Pancreas (tissue), 10 donors: ENCODE results near the gene TNF. TPM values are rescaled to one million over a fixed set of nuclear protein-coding genes. Genes with fewer than 3 reads are reported as not detected.

Experiments used
- ATAC-seq, 4 donors: fragments of 200-7000 bp; cut with Tn5 transposase; one replicate each; pipeline versions ENCODE4 v1.8.0 to v1.9.1; 2020; ENCODE audit warnings: mild to moderate bottlenecking in 4 of 4, moderate library complexity in 4 of 4
- DNase-seq, 6 donors: peaks; one replicate each; pipeline ENCODE4 v3.0.0-alpha.2; 2020
- FAIRE-seq: peaks from 2 replicates; lab custom pipeline; 2012; peaks lifted over from hg19 to GRCh38; lab: Jason Lieb, UNC
- H3K27ac ChIP-seq, 4 donors: fragments of 200-600 bp; sonication (generic); 1 replicate in 3 of 4; 2 replicates in 1 of 4; pipeline versions ENCODE4 v1.5.0 to v1.8.0; 2020
- H3K27me3 ChIP-seq, 4 donors: fragments of 200-600 bp; one replicate each; pipeline ENCODE4 v1.8.0; 2021
- H3K36me3 ChIP-seq, 3 donors: fragments of 200-600 bp; sonication (generic) in 1 of 3; one replicate each; pipeline versions ENCODE4 v1.5.0 to v1.8.0; 2020 to 2021
- H3K4me1 ChIP-seq, 3 donors: fragments of 200-600 bp; one replicate each; pipeline ENCODE4 v1.8.0; 2021
- H3K4me3 ChIP-seq, 4 donors: fragments of 200-600 bp; sonication (generic) in 2 of 4; one replicate each; pipeline versions ENCODE4 v1.5.0 to v1.8.0; 2020 to 2021
- H3K9me3 ChIP-seq, 4 donors: fragments of 200-600 bp; one replicate each; pipeline ENCODE4 v1.8.0; 2021
- WGBS, 2 donors: extraction: QIAGEN DNeasy Blood & Tissue Kit; methylation state at CpG; one replicate each; pipeline ENCODE4 v1.1.7; 2013; 5-methylcytosine and 5-hydroxymethylcytosine counted together
- intact Hi-C, 3 donors: fragments of 100-400 bp; cut with DNase I; formaldehyde crosslinking; loops; one replicate each; pipeline versions ENCODE4 v1.11.1 to v1.14.2; 2022
- polyA plus RNA-seq, 2 donors: library from polyadenylated mRNA; stranded (reverse); fragments of 200-250 nt; gene quantifications; one replicate each; pipeline ENCODE4 v1.2.3, GENCODE V29; 2013
- total RNA-seq, 6 donors: library from RNA; stranded (reverse); fragmentation: NEBNext Ultra II Directional in 4 of 6; extraction: Animal tissue kit (Norgen Biotek cat#: 25700) in 4 of 6; gene quantifications; one replicate each; pipeline versions ENCODE4 v1.2.1 to v1.2.4, GENCODE V29; 2021 to 2023
- TF ChIP-seq, protein P1 (sequence below), 4 donors: fragments of 200-600 bp; sonication (generic) in 3 of 4; IDR thresholded peaks; one replicate each; pipeline versions ENCODE4 v1.5.0 to v1.8.0; 2021; ENCODE audit warnings: antibody characterized with exemption in 4 of 4
- donor health status: healthy with polysubstance abuse.
- donor health status: DM: no; HTN: no; CAD: no; lungs with moderate emphysema.
- donor health status: DM: no; HTN: no; CAD: no.
- donor health status: control.
- donor health status: control.
- donor health status: Bipolar disorder and iron deficiency.
- donor health status: DM: yes; HTN: yes; CAD: no.
- donor health status: DM: no; HTN: no; CAD: no.
- donor health status: DM: no; HTN: no; CAD: no.
- donor health status: DM: yes; HTN: yes; CAD: no.

TNF gene
- total and polyA plus RNA-seq, 8 donors = 0.11 to 0.87 (median 0.42) TPM; not detected in 1

DNA sequence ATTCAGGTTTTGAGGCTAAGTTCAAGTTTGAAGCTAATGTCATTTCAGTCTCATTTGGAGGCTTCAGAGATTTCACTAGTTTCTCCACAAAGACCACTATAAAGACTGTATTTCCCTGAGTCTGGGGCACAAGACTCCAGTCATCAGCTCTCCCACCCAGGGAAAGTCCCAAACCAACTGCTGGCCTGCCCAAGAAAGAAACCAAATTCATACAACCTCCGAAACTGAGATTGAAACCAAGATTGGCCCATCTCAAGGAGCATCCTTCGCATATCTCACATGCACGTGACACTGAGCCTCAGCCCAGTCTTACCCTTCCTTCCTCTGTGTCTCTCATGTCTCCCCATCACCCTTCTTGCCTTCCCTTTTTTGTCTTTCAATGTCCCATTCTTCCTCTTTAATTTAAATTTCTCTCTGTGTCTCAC, 6.8 kb upstream of the TNF start:
- Histone ChIP-seq H3K4me1 (no peaks in the 10 kb centered on the region), H3K36me3 (no peaks in the 10 kb centered on the region), H3K9me3 (no peaks in the 10 kb centered on the region), H3K4me3 (no peak overlapping the region), H3K27ac (no peak overlapping the region), H3K27me3 (no peaks in the 10 kb centered on the region)
- DNase-seq (no peak), FAIRE-seq (no peak), ATAC-seq (peak in 2 of 4 donors; percentile 45 to 73)
- 60 to 75% methylated on average over 3 of the region's 3 CpGs for WGBS, 2 donors
- intact Hi-C loops = no loop called here
- TF ChIP-seq, protein P1, sequence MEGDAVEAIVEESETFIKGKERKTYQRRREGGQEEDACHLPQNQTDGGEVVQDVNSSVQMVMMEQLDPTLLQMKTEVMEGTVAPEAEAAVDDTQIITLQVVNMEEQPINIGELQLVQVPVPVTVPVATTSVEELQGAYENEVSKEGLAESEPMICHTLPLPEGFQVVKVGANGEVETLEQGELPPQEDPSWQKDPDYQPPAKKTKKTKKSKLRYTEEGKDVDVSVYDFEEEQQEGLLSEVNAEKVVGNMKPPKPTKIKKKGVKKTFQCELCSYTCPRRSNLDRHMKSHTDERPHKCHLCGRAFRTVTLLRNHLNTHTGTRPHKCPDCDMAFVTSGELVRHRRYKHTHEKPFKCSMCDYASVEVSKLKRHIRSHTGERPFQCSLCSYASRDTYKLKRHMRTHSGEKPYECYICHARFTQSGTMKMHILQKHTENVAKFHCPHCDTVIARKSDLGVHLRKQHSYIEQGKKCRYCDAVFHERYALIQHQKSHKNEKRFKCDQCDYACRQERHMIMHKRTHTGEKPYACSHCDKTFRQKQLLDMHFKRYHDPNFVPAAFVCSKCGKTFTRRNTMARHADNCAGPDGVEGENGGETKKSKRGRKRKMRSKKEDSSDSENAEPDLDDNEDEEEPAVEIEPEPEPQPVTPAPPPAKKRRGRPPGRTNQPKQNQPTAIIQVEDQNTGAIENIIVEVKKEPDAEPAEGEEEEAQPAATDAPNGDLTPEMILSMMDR (IDR thresholded peaks at IDR 0.05) = no peak

DNA sequence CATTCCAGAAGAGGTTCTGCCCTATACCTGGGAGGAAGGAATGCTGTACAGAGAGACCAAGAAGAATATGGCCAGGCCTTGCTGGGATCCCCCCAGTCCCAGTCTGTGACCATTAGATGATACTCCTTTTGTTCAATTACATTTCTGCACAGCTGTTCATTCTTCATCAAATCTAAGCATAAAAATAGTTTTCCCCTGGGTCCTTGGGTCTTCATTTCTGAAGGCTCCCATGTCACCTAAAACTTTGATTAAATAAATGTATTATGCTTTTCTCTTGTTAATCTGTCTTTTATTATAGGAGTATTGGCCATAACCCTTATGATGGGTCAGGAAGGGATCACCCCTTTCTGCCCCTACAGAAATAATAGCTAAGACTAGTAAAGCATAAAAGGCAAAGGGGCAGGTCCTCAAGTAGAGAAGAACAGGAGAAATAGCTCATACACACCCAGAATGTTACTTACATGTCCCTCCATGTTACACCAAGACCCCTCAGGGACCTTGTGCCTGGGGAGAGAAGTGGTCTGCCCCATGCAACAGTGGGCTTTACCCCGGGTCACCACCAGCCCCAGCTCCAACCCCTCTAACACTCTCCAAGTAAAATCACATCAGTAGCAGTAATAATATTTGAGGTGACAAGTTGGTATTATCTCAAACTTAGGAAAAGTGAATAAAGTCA, 5.4 kb upstream of the TNF start:
- TF ChIP-seq, protein P1 (IDR thresholded peaks at IDR 0.05) = no peak
- intact Hi-C loops = no loop called here
- no peaks in the 10 kb centered on the region for H3K27me3 ChIP-seq
- DNase-seq (peak in 1 of 6 donors; percentile 2), FAIRE-seq (no peak), ATAC-seq (no peak)
- WGBS, 2 donors = 43 to 48% methylated on average over 1 of the region's 1 CpG
- H3K4me1 ChIP-seq = no peaks in the 10 kb centered on the region
- H3K9me3 ChIP-seq = no peaks in the 10 kb centered on the region
- H3K4me3 ChIP-seq = no peak overlapping the region
- H3K27ac ChIP-seq = no peak overlapping the region
- H3K36me3 ChIP-seq = no peaks in the 10 kb centered on the region

DNA sequence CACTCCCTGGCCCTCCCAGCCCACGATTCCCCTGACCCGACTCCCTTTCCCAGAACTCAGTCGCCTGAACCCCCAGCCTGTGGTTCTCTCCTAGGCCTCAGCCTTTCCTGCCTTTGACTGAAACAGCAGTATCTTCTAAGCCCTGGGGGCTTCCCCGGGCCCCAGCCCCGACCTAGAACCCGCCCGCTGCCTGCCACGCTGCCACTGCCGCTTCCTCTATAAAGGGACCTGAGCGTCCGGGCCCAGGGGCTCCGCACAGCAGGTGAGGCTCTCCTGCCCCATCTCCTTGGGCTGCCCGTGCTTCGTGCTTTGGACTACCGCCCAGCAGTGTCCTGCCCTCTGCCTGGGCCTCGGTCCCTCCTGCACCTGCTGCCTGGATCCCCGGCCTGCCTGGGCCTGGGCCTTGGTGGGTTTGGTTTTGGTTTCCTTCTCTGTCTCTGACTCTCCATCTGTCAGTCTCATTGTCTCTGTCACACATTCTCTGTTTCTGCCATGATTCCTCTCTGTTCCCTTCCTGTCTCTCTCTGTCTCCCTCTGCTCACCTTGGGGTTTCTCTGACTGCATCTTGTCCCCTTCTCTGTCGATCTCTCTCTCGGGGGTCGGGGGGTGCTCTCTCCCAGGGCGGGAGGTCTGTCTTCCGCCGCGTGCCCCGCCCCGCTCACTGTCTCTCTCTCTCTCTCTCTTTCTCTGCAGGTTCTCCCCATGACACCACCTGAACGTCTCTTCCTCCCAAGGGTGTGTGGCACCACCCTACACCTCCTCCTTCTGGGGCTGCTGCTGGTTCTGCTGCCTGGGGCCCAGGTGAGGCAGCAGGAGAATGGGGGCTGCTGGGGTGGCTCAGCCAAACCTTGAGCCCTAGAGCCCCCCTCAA, 3.1 kb upstream of the TNF start, which contains the start of gene LTA:
Gene LTA, plus strand, starts transcription at position 249 of the 871 bp plus-strand sequence. Its CDS starts 454 bp downstream, at position 703.
- H3K9me3 ChIP-seq = no peaks in the 10 kb centered on the region
- TF ChIP-seq, protein P1 (IDR thresholded peaks at IDR 0.05) = no peak
- H3K4me3 ChIP-seq = no peak within 1 kb of the TSS
- FAIRE-seq = no peak
- no peak for ATAC-seq
- no peaks in the 10 kb centered on the region for H3K36me3 ChIP-seq
- no peak within 1 kb of the TSS for H3K27ac ChIP-seq
- DNase-seq = peak in 1 of 6 donors; percentile 57
- intact Hi-C loops = no loop called here
- no peaks in the 10 kb centered on the region for H3K4me1 ChIP-seq
- 74 to 78% methylated on average over 26 to 27 of the region's 27 CpGs for WGBS, 2 donors
- no peaks in the 10 kb centered on the region for H3K27me3 ChIP-seq

DNA sequence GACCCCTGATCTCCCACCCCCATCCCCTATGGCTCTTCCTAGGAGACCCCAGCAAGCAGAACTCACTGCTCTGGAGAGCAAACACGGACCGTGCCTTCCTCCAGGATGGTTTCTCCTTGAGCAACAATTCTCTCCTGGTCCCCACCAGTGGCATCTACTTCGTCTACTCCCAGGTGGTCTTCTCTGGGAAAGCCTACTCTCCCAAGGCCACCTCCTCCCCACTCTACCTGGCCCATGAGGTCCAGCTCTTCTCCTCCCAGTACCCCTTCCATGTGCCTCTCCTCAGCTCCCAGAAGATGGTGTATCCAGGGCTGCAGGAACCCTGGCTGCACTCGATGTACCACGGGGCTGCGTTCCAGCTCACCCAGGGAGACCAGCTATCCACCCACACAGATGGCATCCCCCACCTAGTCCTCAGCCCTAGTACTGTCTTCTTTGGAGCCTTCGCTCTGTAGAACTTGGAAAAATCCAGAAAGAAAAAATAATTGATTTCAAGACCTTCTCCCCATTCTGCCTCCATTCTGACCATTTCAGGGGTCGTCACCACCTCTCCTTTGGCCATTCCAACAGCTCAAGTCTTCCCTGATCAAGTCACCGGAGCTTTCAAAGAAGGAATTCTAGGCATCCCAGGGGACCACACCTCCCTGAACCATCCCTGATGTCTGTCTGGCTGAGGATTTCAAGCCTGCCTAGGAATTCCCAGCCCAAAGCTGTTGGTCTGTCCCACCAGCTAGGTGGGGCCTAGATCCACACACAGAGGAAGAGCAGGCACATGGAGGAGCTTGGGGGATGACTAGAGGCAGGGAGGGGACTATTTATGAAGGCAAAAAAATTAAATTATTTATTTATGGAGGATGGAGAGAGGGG, 1.9 kb upstream of the TNF start:
- no peak for FAIRE-seq
- intact Hi-C loops = no loop called here

More for the DNA sequence above, 1.9 kb upstream of the TNF start:
- H3K4me3 ChIP-seq = no peak overlapping the region
- H3K9me3 ChIP-seq = no peaks in the 10 kb centered on the region
- H3K36me3 ChIP-seq = no peaks in the 10 kb centered on the region
- 67 to 70% methylated on average over 9 of the region's 9 CpGs for whole genome bisulfite sequencing, 2 donors
- DNase-seq (peak in 1 of 6 donors; percentile 15), ATAC-seq (no peak)
- peaks cover 0 to 6% (median 0%) of the 10 kb centered on the region in 3 donors for H3K4me1 ChIP-seq
- TF ChIP-seq, protein P1 (IDR thresholded peaks at IDR 0.05) = no peak
- no peaks in the 10 kb centered on the region for H3K27me3 ChIP-seq
- no peak overlapping the region for H3K27ac ChIP-seq
